NCI-H345 treated with DMSO at 0.1 percent for 48 hours (cell line): ENCODE results near the gene FFAR2.
A peak's percentile ranks its signal among the peaks of the same experiment; 100 is the strongest.
"Not testable (repeated sequence)": the region's sequence is repeated elsewhere in the genome, so short reads cannot be mapped to it uniquely, and the experiment has no call there.

Source experiments
- DNase-seq: peaks from one replicate; lab custom pipeline; 2025; ENCODE audit not compliant: unreplicated experiment; lab: John Stamatoyannopoulos, UW

FFAR2 gene

GRCh38 chr19:35454663-35455062 lies 6.6 kb downstream of the FFAR2 start:
- DNase-seq = no peak

- no peak for DNase-seq
Observed at GRCh38 chr19:35455616-35456201, 7.7 kb downstream of the FFAR2 start.

- DNase-seq = no peak
Observed at GRCh38 chr19:35457173-35457572, 9.1 kb downstream of the FFAR2 start.

- no peak for DNase-seq
Observed at GRCh38 chr19:35458192-35458591, 10.1 kb downstream of the FFAR2 start.

- no peak for DNase-seq
Observed at GRCh38 chr19:35458731-35459391, 10.8 kb downstream of the FFAR2 start.

- DNase-seq = no peak
Observed at GRCh38 chr19:35459414-35460082, 11.5 kb downstream of the FFAR2 start.

GRCh38 chr19:35460608-35461007 lies 12.6 kb downstream of the FFAR2 start:
- DNase-seq = no peak

GRCh38 chr19:35461060-35461459 lies 13.0 kb downstream of the FFAR2 start:
- no peak for DNase-seq

- not testable (repeated sequence) for DNase-seq
Observed at GRCh38 chr19:35461788-35462187, 13.7 kb downstream of the FFAR2 start.

- no peak for DNase-seq
Observed at GRCh38 chr19:35462476-35462953, 14.5 kb downstream of the FFAR2 start.

- not testable (repeated sequence) for DNase-seq
Observed at GRCh38 chr19:35462956-35463355, 14.9 kb downstream of the FFAR2 start.

- no peak for DNase-seq
Observed at GRCh38 chr19:35466259-35466658, 18.2 kb downstream of the FFAR2 start.

GRCh38 chr19:35468637-35469036 lies 20.6 kb downstream of the FFAR2 start:
- DNase-seq = peak; percentile 69

- no peak for DNase-seq
Observed at GRCh38 chr19:35470128-35470527, 22.1 kb downstream of the FFAR2 start.

- DNase-seq = not testable (repeated sequence)
Observed at GRCh38 chr19:35471075-35471474, 23.0 kb downstream of the FFAR2 start.

GRCh38 chr19:35471946-35472345 lies 23.9 kb downstream of the FFAR2 start:
- no peak for DNase-seq

GRCh38 chr19:35474104-35474503 lies 26.0 kb downstream of the FFAR2 start:
- no peak for DNase-seq

GRCh38 chr19:35474594-35474993 lies 26.5 kb downstream of the FFAR2 start:
- not testable (repeated sequence) for DNase-seq

GRCh38 chr19:35476149-35476548 lies 28.1 kb downstream of the FFAR2 start:
- DNase-seq = no peak

- DNase-seq = peak; percentile 99
Observed at GRCh38 chr19:35478794-35479677, 31.0 kb downstream of the FFAR2 start.

GRCh38 chr19:35483089-35483488 lies 35.0 kb downstream of the FFAR2 start:
- no peak for DNase-seq
